Activated gamma-delta T cell (primary cell): ENCODE data around the gene ARID4B.
"Not testable (repeated sequence)": the region's sequence is repeated elsewhere in the genome, so short reads cannot be mapped to it uniquely, and the experiment has no call there.

ENCODE experiments used
- DNase-seq: peaks from one replicate; lab custom pipeline; 2025; lab: John Stamatoyannopoulos, UW

Gene ARID4B

GRCh38 chr1:235160383-235160956 is 167.5 kb downstream of the ARID4B start:
- no peak for DNase-seq

- not testable (repeated sequence) for DNase-seq
These were observed 168.0 kb downstream of the ARID4B start for GRCh38 chr1:235159930-235160329.

GRCh38 chr1:235159284-235159683 is 168.7 kb downstream of the ARID4B start:
- not testable (repeated sequence) for DNase-seq

- no peak for DNase-seq
These were observed 169.3 kb downstream of the ARID4B start for GRCh38 chr1:235158680-235159079.

- no peak for DNase-seq
These were observed 170.8 kb downstream of the ARID4B start for GRCh38 chr1:235157150-235157549.

GRCh38 chr1:235156740-235157139 is 171.2 kb downstream of the ARID4B start:
- no peak for DNase-seq

- DNase-seq: no peak
These were observed 171.7 kb downstream of the ARID4B start for GRCh38 chr1:235156265-235156664.

GRCh38 chr1:235152235-235152634 is 175.7 kb downstream of the ARID4B start:
- DNase-seq: no peak

GRCh38 chr1:235151033-235151432 is 176.9 kb downstream of the ARID4B start:
- DNase-seq: no peak

- no peak for DNase-seq
These were observed 178.2 kb downstream of the ARID4B start for GRCh38 chr1:235149824-235150223.

- no peak for DNase-seq
These were observed 180.7 kb downstream of the ARID4B start for GRCh38 chr1:235147269-235147668.

- no peak for DNase-seq
These were observed 182.3 kb downstream of the ARID4B start for GRCh38 chr1:235145639-235146038.

- no peak for DNase-seq
These were observed 185.0 kb downstream of the ARID4B start for GRCh38 chr1:235142991-235143390.

- DNase-seq: no peak
These were observed 188.7 kb downstream of the ARID4B start for GRCh38 chr1:235139315-235139714.

GRCh38 chr1:235138821-235139220 is 189.2 kb downstream of the ARID4B start:
- DNase-seq: no peak

GRCh38 chr1:235136111-235136510 is 191.9 kb downstream of the ARID4B start:
- DNase-seq: no peak

GRCh38 chr1:235134171-235134570 is 193.8 kb downstream of the ARID4B start:
- no peak for DNase-seq

- DNase-seq: no peak
These were observed 194.9 kb downstream of the ARID4B start for GRCh38 chr1:235133086-235133485.

GRCh38 chr1:235131961-235132360 is 196.0 kb downstream of the ARID4B start:
- no peak for DNase-seq

GRCh38 chr1:235130766-235131270 is 197.2 kb downstream of the ARID4B start:
- DNase-seq: no peak

- no peak for DNase-seq
These were observed 198.0 kb downstream of the ARID4B start for GRCh38 chr1:235129774-235130570.

- peak; percentile 91 for DNase-seq
These were observed 199.3 kb downstream of the ARID4B start, which contains the start of gene TOMM20 for GRCh38 chr1:235128456-235129328. TSS of gene TOMM20 (minus strand) at chr1:235128837. CDS start at chr1:235128715, 122 bp downstream.
